B cell (primary cell): ENCODE data around the gene RPH3AL.

Experiments used
- CTCF ChIP-seq: fragments of 200-600 bp; IDR thresholded peaks from one replicate; pipeline ENCODE4 v1.8.0; 2022; ENCODE audit warnings: antibody characterized with exemption, mild to moderate bottlenecking
- EZH2 ChIP-seq: IDR thresholded peaks from 2 replicates; pipeline ENCODE4 v1.6.1; 2012; ENCODE audit warnings: borderline replicate concordance, low read depth, mild to moderate bottlenecking, moderate library complexity, low read length; ENCODE audit not compliant: insufficient read depth, poor library complexity, severe bottlenecking

- TF ChIP-seq CTCF (no peak), EZH2 (no peak)
Observed at GRCh38 chr17:332023-332422, 20.6 kb downstream of the RPH3AL start.
